ENCODE measurements around the gene RABGAP1. TPM values are rescaled to one million over a fixed set of nuclear protein-coding genes. Genes with fewer than 3 reads are reported as not detected.

RABGAP1 gene
- total RNA-seq, 1 experiment from 2014 or later = 64.0 TPM

DNA sequence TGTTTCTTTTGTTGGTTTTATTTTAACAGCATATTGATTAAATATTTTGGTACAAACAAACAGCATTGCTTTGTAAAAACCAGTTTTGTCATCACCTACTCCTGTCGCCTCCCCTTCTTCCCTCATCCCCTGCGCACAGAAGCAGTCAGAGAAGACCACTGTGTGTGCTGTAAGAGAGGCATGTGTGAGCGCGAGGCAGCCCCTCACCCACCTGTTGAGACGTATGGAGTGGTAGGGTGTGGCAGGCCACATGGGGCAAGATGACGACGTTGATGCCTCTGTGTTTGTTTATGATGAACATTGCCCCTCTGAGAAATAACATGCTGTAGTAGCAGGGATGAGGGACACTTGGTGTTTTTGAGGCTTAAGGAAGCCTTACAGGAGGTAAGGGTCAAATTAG lies 164.0 kb downstream of the RABGAP1 start:
- H3K9me3 ChIP-seq (ENCODE audit: low read depth, low read length, poor library complexity, severe bottlenecking) = no peaks in the 10 kb centered on the region

GRCh38 chr9:123105490-123105889 lies 164.7 kb downstream of the RABGAP1 start:
- Histone ChIP-seq H3K27ac (ENCODE audit: low read depth, low read length, poor library complexity, severe bottlenecking) (no peak overlapping the region), H3K9me3 (ENCODE audit: low read depth, low read length, poor library complexity, severe bottlenecking) (no peaks in the 10 kb centered on the region), H3K4me1 (ENCODE audit: insufficient read depth, low read length, poor library complexity, severe bottlenecking) (peaks cover 11% of the 10 kb centered on the region), H3K27me3 (replicated peaks; ENCODE audit: insufficient read depth, low read depth, low read length, poor library complexity) (no peaks in the 10 kb centered on the region), H3K4me3 (ENCODE audit: low read depth, low read length, poor library complexity, severe bottlenecking) (no peak overlapping the region), H3K36me3 (ENCODE audit: insufficient read depth, low read length, poor library complexity, severe bottlenecking) (peaks cover 53% of the 10 kb centered on the region)
- intact Hi-C loops (cut with micrococcal nuclease; ENCODE audit: unreplicated experiment) = no loop called here
- TF ChIP-seq CTCF (conservative IDR thresholded peaks at IDR 0.05; ENCODE audit: low read depth, low read length) (no peak), EZH2 (IDR thresholded peaks at IDR 0.05; ENCODE audit: borderline replicate concordance, low read depth, low read length, poor library complexity, severe bottlenecking) (no peak)
- BruUV-seq (replicated peaks) = no TSS peak
- POLR2A ChIA-PET (ENCODE audit: low non-redundant PET) = no interaction called here
- CTCF ChIA-PET = no interaction called here
- DNase-seq (ENCODE audit: low spot score) = no peak

More for the DNA sequence above, 164.0 kb downstream of the RABGAP1 start:
- Histone ChIP-seq H3K36me3 (ENCODE audit: insufficient read depth, low read length, poor library complexity, severe bottlenecking) (peaks cover 53% of the 10 kb centered on the region), H3K4me3 (ENCODE audit: low read depth, low read length, poor library complexity, severe bottlenecking) (no peak overlapping the region), H3K27ac (ENCODE audit: low read depth, low read length, poor library complexity, severe bottlenecking) (no peak overlapping the region), H3K4me1 (ENCODE audit: insufficient read depth, low read length, poor library complexity, severe bottlenecking) (peaks cover 11% of the 10 kb centered on the region), H3K27me3 (replicated peaks; ENCODE audit: insufficient read depth, low read depth, low read length, poor library complexity) (no peaks in the 10 kb centered on the region)
- no peak for TF ChIP-seq CTCF (conservative IDR thresholded peaks at IDR 0.05; ENCODE audit: low read depth, low read length)
- TF ChIP-seq EZH2 (IDR thresholded peaks at IDR 0.05; ENCODE audit: borderline replicate concordance, low read depth, low read length, poor library complexity, severe bottlenecking) = no peak
- POLR2A ChIA-PET (ENCODE audit: low non-redundant PET) = no interaction called here
- CTCF ChIA-PET = no interaction called here
- intact Hi-C loops (cut with micrococcal nuclease; ENCODE audit: unreplicated experiment) = no loop called here
- no peak for DNase-seq (ENCODE audit: low spot score)
- no TSS peak for BruUV-seq (replicated peaks)

GRCh38 chr9:123107639-123108285 lies 166.9 kb downstream of the RABGAP1 start:
- BruUV-seq (replicated peaks) = no TSS peak
- Histone ChIP-seq H3K4me3 (ENCODE audit: low read depth, low read length, poor library complexity, severe bottlenecking) (no peak overlapping the region), H3K9me3 (ENCODE audit: low read depth, low read length, poor library complexity, severe bottlenecking) (no peaks in the 10 kb centered on the region), H3K4me1 (ENCODE audit: insufficient read depth, low read length, poor library complexity, severe bottlenecking) (peaks cover 3% of the 10 kb centered on the region), H3K27ac (ENCODE audit: low read depth, low read length, poor library complexity, severe bottlenecking) (no peak overlapping the region), H3K27me3 (replicated peaks; ENCODE audit: insufficient read depth, low read depth, low read length, poor library complexity) (no peaks in the 10 kb centered on the region), H3K36me3 (ENCODE audit: insufficient read depth, low read length, poor library complexity, severe bottlenecking) (peaks cover 42% of the 10 kb centered on the region)
- POLR2A ChIA-PET (ENCODE audit: low non-redundant PET) = no interaction called here
- DNase-seq (ENCODE audit: low spot score) = no peak
- intact Hi-C loops (cut with micrococcal nuclease; ENCODE audit: unreplicated experiment) = no loop called here
- TF ChIP-seq CTCF (conservative IDR thresholded peaks at IDR 0.05; ENCODE audit: low read depth, low read length) = no peak
- no peak for TF ChIP-seq EZH2 (IDR thresholded peaks at IDR 0.05; ENCODE audit: borderline replicate concordance, low read depth, low read length, poor library complexity, severe bottlenecking)
- CTCF ChIA-PET = no interaction called here

Data from A673 (cell line).